K562 (cell line): ENCODE measurements around the gene BHLHE40. TPM values are rescaled to one million over a fixed set of nuclear protein-coding genes. Genes with fewer than 3 reads are reported as not detected.

Experiments used
- ATF2 ChIP-seq: sonication (generic); formaldehyde crosslinking; IDR thresholded peaks from 2 replicates; pipeline ENCODE4 v1.8.1; 2022; ENCODE audit warnings: missing genetic modification reagents
- CBX1 ChIP-seq: sonication (generic); IDR thresholded peaks from 2 replicates; pipeline ENCODE4 v1.6.1; 2016; ENCODE audit warnings: antibody characterized with exemption, low read depth, mild to moderate bottlenecking
- DPF2 ChIP-seq: fragments of 450-650 bp; IDR thresholded peaks from 2 replicates; pipeline ENCODE4 v1.6.1; 2016
- IRF1 ChIP-seq: sonication (generic); formaldehyde crosslinking; IDR thresholded peaks from 2 replicates; pipeline ENCODE4 v1.8.0; 2022; ENCODE audit warnings: missing genetic modification reagents, mild to moderate bottlenecking, borderline replicate concordance
- NR0B1 ChIP-seq: fragments of 450-650 bp; IDR thresholded peaks from one replicate; pipeline ENCODE4 v1.6.1; 2018; ENCODE audit warnings: mild to moderate bottlenecking, moderate library complexity; ENCODE audit not compliant: partially characterized antibody
- TCF15 ChIP-seq: fragments of 250-450 bp; sonication (Bioruptor Pico); IDR thresholded peaks from 2 replicates; pipeline ENCODE4 v1.8.0; 2022; ENCODE audit warnings: moderate library complexity, mild to moderate bottlenecking, inconsistent platforms
- TCF7L2 ChIP-seq: fragments of 150-350 bp; IDR thresholded peaks from 2 replicates; pipeline ENCODE4 v1.6.1; 2016; ENCODE audit warnings: low read depth, mild to moderate bottlenecking, low read length, moderate library complexity
- ZBTB11 ChIP-seq, 3 experiments: fragments of 200-800 bp in 1 of 3; fragments of 250-450 bp in 1 of 3; fragments of 450-650 bp in 1 of 3; sonication (Bioruptor Pico) in 1 of 3; sonication (Bioruptor generic) in 1 of 3; formaldehyde crosslinking in 1 of 3; IDR thresholded peaks; 2 replicates each; pipeline versions ENCODE4 v1.6.1 to v1.8.0; 2016 to 2022; ENCODE audit warnings: mild to moderate bottlenecking in 2 of 3, missing genetic modification characterization in 2 of 3, missing compliant biosample characterization in 1 of 3, moderate library complexity in 1 of 3
- ZBTB2 ChIP-seq: fragments of 450-650 bp; IDR thresholded peaks from 2 replicates; pipeline ENCODE4 v1.6.1; 2016; ENCODE audit warnings: antibody characterized with exemption
- ZBTB5 ChIP-seq: fragments of 450-650 bp; IDR thresholded peaks from 2 replicates; pipeline ENCODE4 v1.6.1; 2017; ENCODE audit warnings: antibody characterized with exemption
- ZNF274 ChIP-seq: IDR thresholded peaks from 2 replicates; pipeline ENCODE4 v1.6.1; 2011; ENCODE audit warnings: low read depth, mild to moderate bottlenecking, low read length, moderate library complexity, borderline replicate concordance
- polyA plus RNA-seq, 8 experiments: library from polyadenylated mRNA; depleted of rRNA in 4 of 8; stranded (reverse) in 5 of 8; unstranded in 3 of 8; fragments of >200 nt; fragmentation: Nextera tagmentation in 2 of 8; fragmentation: Illumina TruSeq in 1 of 8; extraction: Ambion mirVana in 2 of 8; extraction: Trizol in 1 of 8; gene quantifications; 2 replicates each; pipeline versions ENCODE4 v1.2.1 to v1.2.3, GENCODE V29; 2011 to 2014; ENCODE audit warnings: inconsistent platforms in 1 of 8, missing spikeins in 1 of 8
- total RNA-seq, 7 experiments: library from RNA; depleted of rRNA in 6 of 7; stranded (reverse); fragments of >200 nt in 6 of 7; fragmentation: Illumina TruSeq in 2 of 7; extraction: Trizol in 2 of 7; gene quantifications; 2 replicates each; pipeline versions ENCODE4 v1.2.1 to v1.2.3, GENCODE V29; 2011 to 2021; ENCODE audit warnings: low replicate concordance in 1 of 7

Gene BHLHE40
- total and polyA plus RNA-seq, 9 of the 15 experiments (the other 6 are each of a cell fraction or from before 2014, with no cell fraction given) = 12.0 to 83.9 (median 31.4) TPM

- TF ChIP-seq TCF15 (CRISPR knock-in tag) = no peak
- TF ChIP-seq ZNF274 = no peak
- TF ChIP-seq ZBTB11 (CRISPR knock-in tag; IDR thresholded peaks at IDR 0.05) = no peak; a peak in 1 of 6 replicates
- no peak for TF ChIP-seq IRF1 (CRISPR knock-in tag)
- TF ChIP-seq DPF2 = peak; percentile 86
- TF ChIP-seq TCF7L2 = no peak
- TF ChIP-seq NR0B1 = no peak
- peak; percentile 28 for TF ChIP-seq ZBTB2
- TF ChIP-seq CBX1 = peak; percentile 89
- TF ChIP-seq ZBTB5 = no peak
- TF ChIP-seq ATF2 (CRISPR knock-in tag) = no peak
Measured at GRCh38 chr3:4980229-4981203, 1.3 kb downstream of the BHLHE40 start (continued).
